ENCODE data around the gene CDC20.

- peak; percentile 30 for TF ChIP-seq TCF7L2 (IDR thresholded peaks at IDR 0.05; ENCODE audit: borderline replicate concordance, extremely low read depth, insufficient read depth, insufficient read length)
- TF ChIP-seq MAX (IDR thresholded peaks at IDR 0.05) = peak; percentile 78
- TF ChIP-seq, protein P1, sequence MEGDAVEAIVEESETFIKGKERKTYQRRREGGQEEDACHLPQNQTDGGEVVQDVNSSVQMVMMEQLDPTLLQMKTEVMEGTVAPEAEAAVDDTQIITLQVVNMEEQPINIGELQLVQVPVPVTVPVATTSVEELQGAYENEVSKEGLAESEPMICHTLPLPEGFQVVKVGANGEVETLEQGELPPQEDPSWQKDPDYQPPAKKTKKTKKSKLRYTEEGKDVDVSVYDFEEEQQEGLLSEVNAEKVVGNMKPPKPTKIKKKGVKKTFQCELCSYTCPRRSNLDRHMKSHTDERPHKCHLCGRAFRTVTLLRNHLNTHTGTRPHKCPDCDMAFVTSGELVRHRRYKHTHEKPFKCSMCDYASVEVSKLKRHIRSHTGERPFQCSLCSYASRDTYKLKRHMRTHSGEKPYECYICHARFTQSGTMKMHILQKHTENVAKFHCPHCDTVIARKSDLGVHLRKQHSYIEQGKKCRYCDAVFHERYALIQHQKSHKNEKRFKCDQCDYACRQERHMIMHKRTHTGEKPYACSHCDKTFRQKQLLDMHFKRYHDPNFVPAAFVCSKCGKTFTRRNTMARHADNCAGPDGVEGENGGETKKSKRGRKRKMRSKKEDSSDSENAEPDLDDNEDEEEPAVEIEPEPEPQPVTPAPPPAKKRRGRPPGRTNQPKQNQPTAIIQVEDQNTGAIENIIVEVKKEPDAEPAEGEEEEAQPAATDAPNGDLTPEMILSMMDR (IDR thresholded peaks at IDR 0.05 in 2 of 3, conservative IDR thresholded peaks at IDR 0.05 in 1 of 3; ENCODE audit: borderline replicate concordance in 1 of 3, insufficient read depth in 1 of 3, low read depth in 2 of 3, low read length in 2 of 3) = no peak
- TF ChIP-seq JUND (IDR thresholded peaks at IDR 0.05) = no peak
- peak; percentile 68 for TF ChIP-seq POLR2A (IDR thresholded peaks at IDR 0.05; ENCODE audit: borderline replicate concordance, extremely low read depth, insufficient read depth, insufficient read length)
- no peak for TF ChIP-seq SRF (IDR thresholded peaks at IDR 0.05; ENCODE audit: low read depth)
- no peak for TF ChIP-seq EZH2phosphoT487 (IDR thresholded peaks at IDR 0.05; ENCODE audit: borderline replicate concordance)
- 0 out of 2 replicates have a peak, but pooled peaks have one; percentile 2 for TF ChIP-seq RAD21 (IDR thresholded peaks at IDR 0.05; ENCODE audit: low read depth)
- no peak for TF ChIP-seq EZH2 (IDR thresholded peaks at IDR 0.05)
- TF ChIP-seq ELF1 (IDR thresholded peaks at IDR 0.05; ENCODE audit: borderline replicate concordance, low read depth) = peak; percentile 85
Measured at GRCh38 chr1:43389326-43390313, 30.8 kb downstream of the CDC20 start, which contains the start of the genes MED8 and SZT2.

Measured in HCT116 (cell line).